GM18867 (cell line): Measurements from ENCODE around the gene NPFFR1.

Experiments
- ATAC-seq: cut with Tn5 transposase; IDR thresholded peaks from one replicate; pipeline ENCODE4 v1.9.1; 2021; ENCODE audit warnings: mild to moderate bottlenecking, moderate library complexity; ENCODE audit not compliant: unreplicated experiment

Gene NPFFR1

GRCh38 chr10:70289739-70290138 lies 5.9 kb upstream of the NPFFR1 start:
- ATAC-seq, result no peak

DNA sequence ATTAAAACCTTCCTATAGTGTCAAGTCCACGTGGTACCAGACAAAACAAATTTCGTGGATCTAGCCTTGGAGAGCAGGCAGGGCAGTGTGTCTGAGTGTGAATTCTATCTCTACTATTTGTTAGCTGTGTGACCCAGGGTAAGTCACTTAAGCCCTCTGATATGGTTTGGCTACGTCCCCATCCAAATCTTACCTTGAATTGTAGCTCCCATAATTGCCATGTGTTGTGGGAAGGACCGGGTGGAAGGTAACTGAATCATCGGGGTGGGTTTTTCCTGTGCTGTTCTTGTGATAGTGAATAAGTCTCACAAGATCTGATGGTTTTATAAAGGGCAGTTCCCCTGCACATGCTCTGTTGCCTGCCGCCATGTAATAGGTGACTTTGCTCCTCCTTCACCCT lies 2.8 kb upstream of the NPFFR1 start:
- no peak for ATAC-seq

- ATAC-seq, result no peak
Measured at GRCh38 chr10:70285476-70285831, 1.6 kb upstream of the NPFFR1 start.

DNA sequence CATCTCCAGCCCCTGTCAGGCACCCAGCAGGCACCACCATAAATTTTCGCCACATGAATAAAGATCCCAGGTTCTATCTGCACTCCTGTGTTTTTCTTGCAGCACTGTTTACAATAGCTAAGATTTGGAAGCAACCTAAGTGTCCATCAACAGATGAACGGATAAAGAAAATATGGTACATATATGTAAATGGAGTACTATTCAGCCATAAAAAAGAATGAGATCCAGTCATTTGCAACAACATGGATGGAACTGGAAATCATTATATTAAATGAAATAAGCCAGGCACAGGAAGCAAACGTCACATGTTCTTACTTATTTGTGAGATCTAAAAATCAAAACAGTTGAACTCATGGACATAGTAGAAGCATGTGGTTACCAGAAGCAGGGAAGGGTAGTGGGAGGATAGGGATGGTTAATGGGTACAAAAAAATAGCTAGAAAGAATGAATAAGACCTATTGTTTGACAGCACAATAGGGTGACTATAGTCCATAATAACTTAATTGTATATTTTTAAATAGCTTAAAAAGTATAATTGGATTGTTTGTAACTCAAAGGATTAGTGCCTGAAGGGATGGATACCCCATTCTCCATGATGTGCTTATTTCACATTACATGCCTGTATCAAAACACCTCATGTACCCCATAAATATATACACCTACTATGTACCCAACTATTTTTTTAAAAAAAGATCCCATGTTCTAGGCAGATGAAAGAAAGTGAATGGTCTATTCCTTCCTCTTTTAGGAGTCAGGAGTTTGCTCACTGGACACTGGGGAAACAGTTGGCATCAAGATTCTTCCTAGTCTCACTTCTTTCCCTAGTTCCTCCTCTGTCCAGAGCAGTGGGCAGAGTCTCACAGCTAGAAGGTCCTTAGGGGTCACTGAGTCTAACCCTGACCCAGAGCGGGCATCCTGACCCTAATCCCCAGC lies 1.0 kb upstream of the NPFFR1 start:
- ATAC-seq, result no peak

GRCh38 chr10:70283071-70283444 lies 746 bp downstream of the NPFFR1 start:
- ATAC-seq, result no peak

DNA sequence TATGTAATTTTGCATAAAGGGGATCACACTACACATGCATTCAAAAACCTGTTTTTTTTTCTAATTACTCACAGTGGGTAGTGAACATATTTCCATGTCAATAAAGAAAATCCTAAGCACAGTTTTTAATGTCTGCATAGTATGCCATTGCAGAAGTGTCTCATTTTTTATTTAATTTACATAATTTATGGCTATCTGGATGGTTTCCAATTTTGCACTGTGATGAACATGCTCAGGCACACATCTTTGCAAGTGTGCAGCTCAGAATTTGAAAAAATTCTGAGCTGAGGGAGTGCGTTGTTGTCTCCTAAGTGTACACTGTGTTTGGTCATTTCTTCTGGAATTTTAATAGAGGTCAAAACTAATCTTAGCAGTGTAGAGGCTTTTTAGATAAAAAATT lies 2.2 kb downstream of the NPFFR1 start:
- no peak for ATAC-seq

GRCh38 chr10:70280099-70280498 lies 3.7 kb downstream of the NPFFR1 start:
- ATAC-seq, result no peak

GRCh38 chr10:70277396-70278030 lies 6.3 kb downstream of the NPFFR1 start:
- no peak for ATAC-seq

- no peak for ATAC-seq
Measured at GRCh38 chr10:70274643-70275042, 9.2 kb downstream of the NPFFR1 start.

DNA sequence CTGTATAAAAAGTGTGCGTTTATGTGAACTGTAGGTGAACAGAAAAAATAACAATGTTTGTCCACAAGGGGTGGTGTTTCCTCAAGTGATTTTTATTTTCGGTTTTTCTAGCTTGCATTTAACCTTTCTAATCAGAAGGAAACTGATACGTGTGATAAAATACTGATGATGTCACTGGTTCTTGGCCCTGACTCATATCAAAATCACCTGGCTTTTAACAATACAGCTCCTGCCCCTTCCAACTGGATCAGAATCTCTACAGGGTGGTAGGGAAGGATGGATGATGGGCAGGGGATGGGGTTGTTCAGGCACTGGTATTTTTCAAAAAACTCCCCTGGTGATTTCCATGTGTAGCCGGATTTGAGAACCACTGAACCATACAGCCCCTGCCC lies 10.9 kb downstream of the NPFFR1 start:
- ATAC-seq, result peak; percentile 71

DNA sequence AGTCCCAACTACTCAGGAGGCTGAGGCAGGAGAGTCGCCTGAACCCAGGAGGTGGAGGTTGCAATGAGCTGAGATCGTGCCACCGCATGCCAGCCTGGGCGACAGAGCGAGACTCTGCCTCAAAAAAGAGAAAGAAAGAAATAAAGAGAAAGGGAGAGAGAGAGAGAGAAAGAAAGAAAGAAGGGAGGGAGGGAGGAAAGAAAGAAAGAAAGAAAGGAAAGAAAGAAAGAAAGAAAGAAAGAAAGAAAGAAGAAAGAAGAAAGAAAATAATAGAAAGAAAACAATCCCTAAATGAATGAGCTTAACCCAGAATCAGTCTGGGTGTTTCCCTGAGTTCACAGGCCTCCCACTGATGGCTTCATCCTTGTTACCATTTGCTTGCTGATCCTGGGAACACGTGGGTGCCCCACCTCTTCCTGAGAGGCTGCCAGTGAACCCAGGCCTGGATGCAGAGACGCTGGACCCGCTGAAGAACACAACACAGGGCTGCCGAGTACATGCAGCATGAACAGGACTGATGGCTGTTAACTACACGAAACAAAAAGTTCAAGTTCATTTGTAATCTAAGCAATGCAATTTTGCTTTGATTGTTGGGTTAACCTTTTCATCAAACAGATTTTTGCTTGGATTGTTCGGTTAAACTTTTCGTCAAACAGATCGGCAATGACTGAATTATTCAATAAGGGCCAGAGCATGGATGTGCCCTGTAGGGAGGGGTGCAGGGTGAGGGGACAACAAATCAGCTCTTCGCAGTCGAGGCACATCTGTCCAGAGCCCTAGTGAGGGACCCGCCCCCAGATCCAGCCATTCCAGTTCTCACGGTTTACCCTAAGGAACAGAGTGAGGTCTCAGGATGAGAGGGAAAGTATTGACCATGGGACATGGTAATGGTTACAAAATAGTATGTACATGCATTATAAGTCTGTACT lies 11.5 kb downstream of the NPFFR1 start:
- ATAC-seq, result no peak

DNA sequence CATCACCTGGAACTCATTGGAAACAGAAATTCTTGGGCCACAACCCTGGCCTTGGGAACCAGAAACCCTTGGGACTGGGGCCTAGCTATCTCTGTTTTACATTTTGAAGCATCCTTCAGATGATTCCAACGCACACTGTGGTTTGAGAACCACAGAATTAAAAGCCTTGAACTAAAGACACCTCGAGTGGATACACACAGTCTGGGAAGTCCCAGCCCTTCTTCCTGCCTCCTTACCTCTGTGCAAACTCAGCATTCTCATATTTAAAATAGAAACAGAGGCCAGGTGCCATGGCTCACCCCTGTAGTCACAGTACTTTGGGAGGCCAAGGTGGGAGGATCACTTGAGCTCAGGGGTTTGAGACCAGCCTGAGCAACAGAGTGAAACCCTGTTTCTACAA lies 12.9 kb downstream of the NPFFR1 start:
- no peak for ATAC-seq

- no peak for ATAC-seq
Measured at GRCh38 chr10:70269741-70270140, 14.1 kb downstream of the NPFFR1 start.

GRCh38 chr10:70268376-70268775 lies 15.4 kb downstream of the NPFFR1 start:
- ATAC-seq, result no peak

DNA sequence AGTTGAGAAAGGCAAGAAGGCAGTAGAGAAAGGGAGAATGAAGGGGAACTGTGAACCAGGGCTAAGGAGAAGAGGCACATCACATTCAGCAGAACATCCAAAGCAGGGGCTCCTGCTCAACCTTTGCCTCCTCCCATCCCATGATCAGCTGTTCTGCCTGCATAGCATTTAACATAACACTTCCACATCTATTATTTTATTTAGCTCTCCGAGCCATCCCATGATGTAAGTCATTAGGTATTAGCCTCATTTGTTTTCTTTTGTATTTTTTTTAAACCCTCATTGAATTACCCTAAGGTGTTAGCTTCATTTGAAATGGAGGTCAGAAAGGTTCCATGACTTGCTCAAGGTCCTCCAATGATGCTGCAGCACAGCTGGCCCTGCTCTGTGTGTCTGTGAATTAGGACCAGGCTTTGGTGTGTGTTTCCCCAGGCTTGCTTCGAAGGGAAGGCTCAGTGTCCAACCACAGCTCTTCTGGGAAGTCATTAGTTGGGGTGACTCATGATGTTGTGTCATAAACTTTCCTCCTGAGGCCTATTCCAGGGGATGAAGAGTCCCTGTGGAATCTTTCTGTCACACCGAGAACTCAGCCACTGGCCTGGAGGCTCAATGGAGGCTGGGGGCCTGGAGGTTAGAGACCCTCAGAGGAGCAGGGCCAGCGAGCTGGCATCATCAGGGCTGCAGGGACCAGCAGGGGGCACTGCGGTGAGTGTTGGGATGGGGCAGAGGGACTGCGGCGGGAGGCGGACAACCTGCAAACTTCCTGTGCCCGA lies 16.5 kb downstream of the NPFFR1 start:
- no peak for ATAC-seq

DNA sequence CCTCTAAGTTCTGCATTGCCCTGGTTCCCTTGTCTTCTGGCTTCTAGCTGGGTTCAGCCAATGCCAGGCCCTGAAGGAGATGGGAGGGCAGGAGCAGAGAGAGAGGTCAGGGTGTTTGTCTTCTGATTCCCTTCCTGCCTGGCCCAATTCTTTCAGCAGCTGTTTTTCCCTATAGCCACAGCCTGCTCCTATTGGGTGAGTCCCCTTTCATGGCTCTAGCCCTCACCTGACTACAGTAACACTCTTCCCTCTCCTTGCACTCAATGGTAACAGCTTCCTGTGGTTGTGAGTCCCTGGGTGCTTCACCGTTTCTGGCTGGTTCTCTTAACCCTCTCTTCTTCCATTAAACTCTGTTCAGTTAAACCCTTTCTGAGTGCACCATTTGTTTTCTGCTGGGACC lies 17.1 kb downstream of the NPFFR1 start:
- ATAC-seq, result no peak

DNA sequence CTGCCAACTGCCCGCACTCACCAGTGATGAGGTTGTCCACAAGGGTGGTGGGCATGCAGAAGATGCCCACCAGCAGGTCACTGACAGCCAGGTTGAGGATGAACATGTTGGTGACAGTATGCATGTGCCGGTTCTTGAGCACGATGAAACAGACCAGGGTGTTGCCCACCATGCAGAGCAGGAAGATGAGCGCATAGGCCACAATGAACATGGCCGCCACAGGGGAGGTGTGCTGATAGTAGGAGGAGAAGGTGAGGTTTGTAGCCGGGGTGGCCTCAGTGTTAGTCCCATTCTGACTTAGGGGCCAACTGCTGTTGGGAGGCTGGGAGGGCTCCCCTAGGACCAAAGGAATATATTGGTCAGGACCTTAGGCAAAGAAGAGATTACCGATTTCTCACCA lies 17.7 kb downstream of the NPFFR1 start:
- no peak for ATAC-seq

DNA sequence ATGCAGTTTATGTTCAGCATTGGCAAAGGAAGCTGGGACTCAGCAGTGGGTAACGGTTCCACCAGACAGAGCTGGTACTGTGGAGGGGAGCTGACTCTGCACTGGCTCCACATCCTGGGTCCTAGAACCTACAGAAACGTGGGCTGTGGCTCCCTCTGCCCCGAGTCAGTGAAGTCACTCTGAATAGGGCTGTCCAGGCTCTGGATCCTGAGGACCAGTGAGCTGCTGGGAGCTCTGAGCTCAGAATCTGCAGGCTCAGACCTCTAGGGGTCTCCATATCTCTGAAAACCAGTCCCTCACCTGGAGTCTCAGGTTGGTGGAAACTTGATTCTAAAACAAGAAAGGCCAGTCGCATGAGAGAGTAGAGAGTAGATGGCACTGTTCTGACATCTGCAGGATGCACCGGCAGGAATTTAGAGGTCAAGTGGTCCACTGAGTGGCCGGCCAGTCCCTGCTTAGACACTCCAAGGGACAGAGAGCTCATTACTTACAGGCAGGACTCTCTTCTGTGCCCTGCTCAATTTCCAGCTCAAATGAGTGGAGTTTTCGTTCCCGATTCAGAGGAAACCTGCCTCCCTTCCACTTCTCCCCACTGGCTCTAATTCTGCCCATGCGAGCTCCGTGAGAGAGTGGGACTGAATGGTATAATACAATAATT lies 18.6 kb downstream of the NPFFR1 start:
- no peak for ATAC-seq

- no peak for ATAC-seq
Measured at GRCh38 chr10:70260734-70261133, 23.1 kb downstream of the NPFFR1 start.

DNA sequence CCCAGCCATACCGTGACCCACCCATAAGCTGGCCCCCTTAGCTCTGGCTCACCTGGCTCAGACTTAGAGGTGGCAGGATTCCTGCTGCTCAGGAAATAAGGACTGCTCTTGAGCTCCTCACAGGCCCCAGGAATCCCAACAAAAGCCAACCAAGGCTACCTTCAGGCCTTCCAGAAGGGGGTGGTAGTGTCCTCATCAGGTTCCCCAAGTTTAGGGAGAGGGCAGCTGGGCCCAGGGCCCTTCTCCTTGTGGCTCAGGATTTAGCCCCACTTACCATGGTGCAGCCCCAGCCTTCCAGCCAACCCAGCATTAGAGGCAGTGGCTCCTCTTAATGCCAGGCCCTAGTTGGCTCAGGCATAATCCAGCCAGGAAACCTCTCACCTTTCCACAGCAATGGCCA lies 23.5 kb downstream of the NPFFR1 start:
- ATAC-seq, result no peak
